AG04450 (cell line): ENCODE results near the gene BCL11B. TPM values are rescaled to one million over a fixed set of nuclear protein-coding genes. Genes with fewer than 3 reads are reported as not detected.

Experiments
- CTCF ChIA-PET: fragments of 300-600, 350-600 bp; formaldehyde crosslinking; extraction: SDS; loops from one replicate; lab custom pipeline; 2022; ENCODE audit warnings: antibody characterized with exemption, inconsistent platforms; lab: Charles Lee
- POLR2A ChIA-PET: fragments of 350-600 bp; formaldehyde crosslinking; extraction: SDS; loops from one replicate; lab custom pipeline; 2021; ENCODE audit warnings: antibody characterized with exemption, inconsistent platforms; lab: Yijun Ruan, JAX
- DNase-seq: peaks from one replicate; pipeline ENCODE4 v3.0.0-alpha.2; 2011; ENCODE audit warnings: low read depth, low spot score
- H3K27ac ChIP-seq: one replicate; pipeline ENCODE4 v1.5.1; 2012; ENCODE audit warnings: low read depth, low read length, control low read depth
- H3K27me3 ChIP-seq: one replicate; pipeline ENCODE4 v1.6.0; 2012; ENCODE audit warnings: low read length; ENCODE audit not compliant: control insufficient read depth, insufficient read depth
- H3K4me3 ChIP-seq: 2 replicates; pipeline ENCODE4 v1.5.1; 2011; ENCODE audit warnings: mild to moderate bottlenecking, low read depth, low read length, control low read depth
- H3K9me3 ChIP-seq: 2 replicates; pipeline ENCODE4 v1.5.1; 2012; ENCODE audit warnings: low read length; ENCODE audit not compliant: control insufficient read depth, insufficient read depth
- polyA plus RNA-seq: library from polyadenylated mRNA; depleted of rRNA; stranded (reverse); fragments of >200 nt; gene quantifications from 2 replicates; pipeline ENCODE4 v1.2.3, GENCODE V29; 2011
- TF ChIP-seq, protein P1 (sequence below): IDR thresholded peaks from 2 replicates; pipeline ENCODE4 v1.5.1; 2011; ENCODE audit warnings: low read depth, low read length, control low read depth, inconsistent platforms

The BCL11B gene
- polyA plus RNA-seq, 1 experiment: not detected

DNA sequence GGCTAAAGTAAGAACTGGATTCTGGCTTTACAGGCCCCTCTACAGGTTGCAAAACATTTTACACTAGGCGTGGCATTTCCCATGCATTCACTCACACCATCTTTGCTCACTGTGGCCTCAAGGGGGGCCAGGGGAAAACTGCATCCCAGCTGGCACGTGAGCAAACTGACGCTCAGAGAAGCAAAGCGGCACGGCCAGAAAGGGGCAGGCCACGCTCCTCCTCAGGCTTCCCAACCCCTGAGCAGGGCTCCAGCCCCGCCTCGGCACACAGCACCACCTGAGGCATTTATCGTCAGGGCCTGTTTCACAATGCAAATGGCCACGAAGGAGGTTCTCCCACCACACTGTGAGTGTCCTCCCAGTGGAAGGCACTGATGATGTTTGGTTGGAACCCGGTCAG, 90.8 kb downstream of the BCL11B start:
- ChIA-PET CTCF (no interaction called here), POLR2A (no interaction called here)
- Histone ChIP-seq H3K9me3 (peaks cover 43% of the 10 kb centered on the region), H3K27me3 (no peaks in the 10 kb centered on the region), H3K27ac (no peak overlapping the region), H3K4me3 (no peak overlapping the region)
- TF ChIP-seq, protein P1, sequence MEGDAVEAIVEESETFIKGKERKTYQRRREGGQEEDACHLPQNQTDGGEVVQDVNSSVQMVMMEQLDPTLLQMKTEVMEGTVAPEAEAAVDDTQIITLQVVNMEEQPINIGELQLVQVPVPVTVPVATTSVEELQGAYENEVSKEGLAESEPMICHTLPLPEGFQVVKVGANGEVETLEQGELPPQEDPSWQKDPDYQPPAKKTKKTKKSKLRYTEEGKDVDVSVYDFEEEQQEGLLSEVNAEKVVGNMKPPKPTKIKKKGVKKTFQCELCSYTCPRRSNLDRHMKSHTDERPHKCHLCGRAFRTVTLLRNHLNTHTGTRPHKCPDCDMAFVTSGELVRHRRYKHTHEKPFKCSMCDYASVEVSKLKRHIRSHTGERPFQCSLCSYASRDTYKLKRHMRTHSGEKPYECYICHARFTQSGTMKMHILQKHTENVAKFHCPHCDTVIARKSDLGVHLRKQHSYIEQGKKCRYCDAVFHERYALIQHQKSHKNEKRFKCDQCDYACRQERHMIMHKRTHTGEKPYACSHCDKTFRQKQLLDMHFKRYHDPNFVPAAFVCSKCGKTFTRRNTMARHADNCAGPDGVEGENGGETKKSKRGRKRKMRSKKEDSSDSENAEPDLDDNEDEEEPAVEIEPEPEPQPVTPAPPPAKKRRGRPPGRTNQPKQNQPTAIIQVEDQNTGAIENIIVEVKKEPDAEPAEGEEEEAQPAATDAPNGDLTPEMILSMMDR: no peak
- DNase-seq: no peak

GRCh38 chr14:99179946-99180345, 92.1 kb downstream of the BCL11B start:
- peaks cover 56% of the 10 kb centered on the region for H3K9me3 ChIP-seq
- DNase-seq: no peak
- TF ChIP-seq, protein P1: no peak
- H3K4me3 ChIP-seq: no peak overlapping the region
- no peaks in the 10 kb centered on the region for H3K27me3 ChIP-seq
- H3K27ac ChIP-seq: no peak overlapping the region
- ChIA-PET CTCF (no interaction called here), POLR2A (no interaction called here)

- Histone ChIP-seq H3K27ac (no peak overlapping the region), H3K27me3 (no peaks in the 10 kb centered on the region), H3K9me3 (peaks cover 54% of the 10 kb centered on the region), H3K4me3 (no peak overlapping the region)
- DNase-seq: no peak
- POLR2A ChIA-PET: no interaction called here
- TF ChIP-seq, protein P1: no peak
- CTCF ChIA-PET: no interaction called here
These were observed 92.5 kb downstream of the BCL11B start for GRCh38 chr14:99179506-99179905.

DNA sequence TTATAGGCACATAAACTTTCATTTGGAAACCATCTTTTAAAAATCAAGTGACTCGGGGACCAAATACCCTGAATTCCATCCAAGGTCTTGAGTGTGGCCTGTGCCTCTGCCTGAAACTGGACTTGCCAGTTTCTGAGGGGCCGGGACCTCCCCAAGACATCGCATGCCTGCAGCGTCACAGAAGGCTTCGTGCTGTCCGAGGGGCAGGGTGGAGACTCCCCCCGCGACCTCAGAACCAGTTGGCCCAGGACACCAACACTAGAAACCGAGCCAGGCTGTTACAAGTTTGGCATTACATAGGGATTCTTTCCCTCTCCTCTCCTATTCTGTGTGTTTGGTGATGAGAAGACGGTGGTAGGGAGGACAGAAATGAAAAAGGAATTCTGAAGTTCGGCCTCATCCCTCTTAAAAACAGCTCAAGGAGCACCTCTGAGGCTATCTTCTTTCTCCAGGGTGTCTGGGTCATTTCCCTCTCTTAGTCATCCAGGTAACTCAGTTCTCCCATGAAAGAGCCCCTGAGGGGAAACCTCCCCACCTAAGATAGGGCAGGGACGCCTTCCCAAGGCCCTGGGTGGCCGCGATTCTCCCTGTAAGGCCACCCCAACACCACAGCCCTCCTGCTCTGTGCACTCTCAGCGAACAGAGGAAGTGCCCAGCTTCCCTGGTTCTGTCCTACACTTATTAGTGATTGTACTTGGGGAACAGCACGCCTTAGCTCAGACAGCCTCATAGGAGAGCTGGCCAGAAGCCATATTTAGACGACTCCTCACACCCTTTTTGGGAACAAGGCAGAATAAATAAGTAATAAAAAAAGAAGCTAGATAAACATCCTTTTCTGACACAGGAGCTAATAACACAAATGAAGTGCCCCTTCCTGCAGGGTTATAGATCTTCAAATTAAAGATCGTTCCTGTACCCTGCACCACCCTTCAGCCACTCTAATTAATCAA, 93.8 kb downstream of the BCL11B start:
- POLR2A ChIA-PET: no interaction called here
- Histone ChIP-seq H3K4me3 (no peak overlapping the region), H3K9me3 (peaks cover 52% of the 10 kb centered on the region), H3K27ac (no peak overlapping the region), H3K27me3 (no peaks in the 10 kb centered on the region)
- DNase-seq: no peak
- CTCF ChIA-PET: no interaction called here
- TF ChIP-seq, protein P1: no peak

GRCh38 chr14:99177046-99177655, 94.8 kb downstream of the BCL11B start:
- CTCF ChIA-PET: no interaction called here
- H3K4me3 ChIP-seq: no peak overlapping the region
- H3K27ac ChIP-seq: no peak overlapping the region
- no peak for DNase-seq
- TF ChIP-seq, protein P1: no peak
- POLR2A ChIA-PET: no interaction called here
- H3K9me3 ChIP-seq: peaks cover 50% of the 10 kb centered on the region
- H3K27me3 ChIP-seq: no peaks in the 10 kb centered on the region
